HTERT RPE-1 (cell line): ENCODE results near the gene FGF23.

Source experiments
- in situ Hi-C: fragments of 300-500 bp; cut with MboI; formaldehyde crosslinking; loops from 4 replicates; pipeline ENCODE4 v1.14.3; 2020; ENCODE audit warnings: low sequenced_read_pairs

The FGF23 gene

DNA sequence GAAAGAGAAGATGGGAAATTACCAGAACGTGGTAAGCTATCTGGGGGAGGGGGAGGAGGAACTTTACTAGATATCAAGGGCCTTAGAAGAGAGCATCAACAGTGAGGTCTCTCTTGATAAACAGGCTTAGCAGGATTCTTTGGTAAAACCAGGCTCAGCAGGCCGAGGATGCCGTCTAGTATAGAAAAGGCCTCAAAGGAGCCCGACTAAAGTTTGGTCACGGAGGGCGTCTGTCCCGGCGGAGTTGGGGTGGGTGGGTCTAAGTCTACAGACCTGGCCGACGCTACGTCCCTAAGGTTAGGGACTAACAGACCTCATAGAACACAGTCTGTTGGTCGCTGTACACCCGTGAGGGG is 59.0 kb downstream of the FGF23 start:
- in situ Hi-C loops, result no loop called here
